Gastrocnemius medialis (tissue), 4 donors: Measurements from ENCODE around the gene TRA2A.

Source experiments
- POLR2A ChIP-seq, 2 donors: fragments of 450-650 bp; IDR thresholded peaks; one replicate each; pipeline ENCODE4 v1.6.1; 2017; ENCODE audit warnings: antibody characterized with exemption in 2 of 2, mild to moderate bottlenecking in 2 of 2, moderate library complexity in 2 of 2
- TF ChIP-seq, protein P1 (sequence below), 5 experiments: fragments of 450-650 bp in 3 of 5; fragments of 200-600 bp in 2 of 5; sonication (generic) in 2 of 5; IDR thresholded peaks in 4 of 5; conservative IDR thresholded peaks in 1 of 5; 1 replicate in 4 of 5; 2 replicates in 1 of 5; pipeline ENCODE4 v1.5.1; 2016 to 2019; ENCODE audit warnings: antibody characterized with exemption in 5 of 5, mild to moderate bottlenecking in 3 of 5, moderate library complexity in 3 of 5

- TF ChIP-seq, protein P1, sequence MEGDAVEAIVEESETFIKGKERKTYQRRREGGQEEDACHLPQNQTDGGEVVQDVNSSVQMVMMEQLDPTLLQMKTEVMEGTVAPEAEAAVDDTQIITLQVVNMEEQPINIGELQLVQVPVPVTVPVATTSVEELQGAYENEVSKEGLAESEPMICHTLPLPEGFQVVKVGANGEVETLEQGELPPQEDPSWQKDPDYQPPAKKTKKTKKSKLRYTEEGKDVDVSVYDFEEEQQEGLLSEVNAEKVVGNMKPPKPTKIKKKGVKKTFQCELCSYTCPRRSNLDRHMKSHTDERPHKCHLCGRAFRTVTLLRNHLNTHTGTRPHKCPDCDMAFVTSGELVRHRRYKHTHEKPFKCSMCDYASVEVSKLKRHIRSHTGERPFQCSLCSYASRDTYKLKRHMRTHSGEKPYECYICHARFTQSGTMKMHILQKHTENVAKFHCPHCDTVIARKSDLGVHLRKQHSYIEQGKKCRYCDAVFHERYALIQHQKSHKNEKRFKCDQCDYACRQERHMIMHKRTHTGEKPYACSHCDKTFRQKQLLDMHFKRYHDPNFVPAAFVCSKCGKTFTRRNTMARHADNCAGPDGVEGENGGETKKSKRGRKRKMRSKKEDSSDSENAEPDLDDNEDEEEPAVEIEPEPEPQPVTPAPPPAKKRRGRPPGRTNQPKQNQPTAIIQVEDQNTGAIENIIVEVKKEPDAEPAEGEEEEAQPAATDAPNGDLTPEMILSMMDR (IDR thresholded peaks at IDR 0.05 in 4 of 5, conservative IDR thresholded peaks at IDR 0.05 in 1 of 5), result no peak
- no peak for TF ChIP-seq POLR2A (IDR thresholded peaks at IDR 0.05)
These were observed 60.5 kb downstream of the TRA2A start for GRCh38 chr7:23471106-23471859.
